Upper lobe of left lung (tissue), 4 donors: ENCODE results near the gene CENPP.

ENCODE experiments used
- CTCF ChIP-seq, 6 experiments: fragments of 450-650 bp in 4 of 6; fragments of 200-600 bp in 2 of 6; sonication (generic) in 2 of 6; IDR thresholded peaks; one replicate each; pipeline ENCODE4 v1.5.1; 2016 to 2019; ENCODE audit warnings: antibody characterized with exemption in 6 of 6
- POLR2AphosphoS5 ChIP-seq, 2 donors: sonication (generic); formaldehyde crosslinking; IDR thresholded peaks; one replicate each; pipeline ENCODE4 v1.5.1; 2017; ENCODE audit warnings: antibody characterized with exemption in 2 of 2

GRCh38 chr9:92297611-92298010 is 28.1 kb upstream of the CENPP start:
- TF ChIP-seq CTCF (IDR thresholded peaks at IDR 0.05) (no peak), POLR2AphosphoS5 (IDR thresholded peaks at IDR 0.05) (no peak)
